ENCODE measurements around the gene JAKMIP2. TPM values are rescaled to one million over a fixed set of nuclear protein-coding genes. Genes with fewer than 3 reads are reported as not detected.

The JAKMIP2 gene
- total RNA-seq, 1 experiment from 2014 or later = 10.9 TPM

GRCh38 chr5:147711019-147711418, 71.5 kb downstream of the JAKMIP2 start:
- POLR2A ChIA-PET = no interaction called here
- DNase-seq (ENCODE audit: low spot score) = no peak
- Mint-ChIP-seq H3K27ac (no peak overlapping the region), H3K36me3 (no peaks in the 10 kb centered on the region), H3K27me3 (ENCODE audit: low read depth) (no peaks in the 10 kb centered on the region), H3K4me1 (peaks cover 17% of the 10 kb centered on the region), H3K4me3 (no peak overlapping the region), H3K9me3 (no peaks in the 10 kb centered on the region)
- ATAC-seq = no peak
- CTCF ChIA-PET = no interaction called here
- TF ChIP-seq E2F4 (CRISPR knock-in tag; IDR thresholded peaks at IDR 0.05; ENCODE audit: borderline replicate concordance, low read depth) (no peak), AFF4 (CRISPR knock-in tag; IDR thresholded peaks at IDR 0.05; ENCODE audit: borderline replicate concordance) (no peak), ZNF396 (CRISPR knock-in tag; IDR thresholded peaks at IDR 0.05; ENCODE audit: borderline replicate concordance) (no peak), ZMAT4 (CRISPR knock-in tag; IDR thresholded peaks at IDR 0.05) (no peak), KAT7 (CRISPR knock-in tag; IDR thresholded peaks at IDR 0.05; ENCODE audit: borderline replicate concordance) (no peak), AR (CRISPR knock-in tag; IDR thresholded peaks at IDR 0.05) (no peak), CREB1 (CRISPR knock-in tag; IDR thresholded peaks at IDR 0.05) (no peak)

GRCh38 chr5:147708708-147709107, 73.8 kb downstream of the JAKMIP2 start:
- Mint-ChIP-seq H3K4me3 (no peak overlapping the region), H3K27me3 (ENCODE audit: low read depth) (no peaks in the 10 kb centered on the region), H3K9me3 (no peaks in the 10 kb centered on the region), H3K36me3 (no peaks in the 10 kb centered on the region), H3K4me1 (peaks cover 20% of the 10 kb centered on the region), H3K27ac (peak overlapping the region; percentile 1; the same call in 1 of the 2 replicates)
- ATAC-seq (peak; percentile 73), DNase-seq (ENCODE audit: low spot score) (no peak)
- CTCF ChIA-PET = interaction anchor here (1.2 kb wide), 1 partner anchor 311 kb away, joined by 3 read pairs; no protein-coding TSS in a partner anchor
- TF ChIP-seq PREB (CRISPR knock-in tag; IDR thresholded peaks at IDR 0.05; ENCODE audit: borderline replicate concordance) = no peak
- no peak for TF ChIP-seq NFE2L1 (CRISPR knock-in tag; IDR thresholded peaks at IDR 0.05)
- TF ChIP-seq SMAD4 (CRISPR knock-in tag; IDR thresholded peaks at IDR 0.05) = no peak
- no peak for TF ChIP-seq EMX1 (CRISPR knock-in tag; IDR thresholded peaks at IDR 0.05)
- TF ChIP-seq ZNF219 (CRISPR knock-in tag; IDR thresholded peaks at IDR 0.05; ENCODE audit: borderline replicate concordance) = no peak
- TF ChIP-seq FOXP4 (CRISPR knock-in tag; IDR thresholded peaks at IDR 0.05) = no peak
- no peak for TF ChIP-seq PRRX2 (CRISPR knock-in tag; IDR thresholded peaks at IDR 0.05)
- no peak for TF ChIP-seq CTCF (IDR thresholded peaks at IDR 0.05)
- TF ChIP-seq ZNF423 (CRISPR knock-in tag; IDR thresholded peaks at IDR 0.05) = no peak
- TF ChIP-seq E2F1 (CRISPR knock-in tag; IDR thresholded peaks at IDR 0.05) = no peak
- no peak for TF ChIP-seq NR2C2 (CRISPR knock-in tag; IDR thresholded peaks at IDR 0.05)
- TF ChIP-seq GABPB1 (CRISPR knock-in tag; IDR thresholded peaks at IDR 0.05) = no peak
- no peak for TF ChIP-seq ELF4 (CRISPR knock-in tag; IDR thresholded peaks at IDR 0.05; ENCODE audit: low read depth)
- no peak for TF ChIP-seq RORB (CRISPR knock-in tag; IDR thresholded peaks at IDR 0.05)
- no peak for TF ChIP-seq ZNF671 (CRISPR knock-in tag; IDR thresholded peaks at IDR 0.05)
- POLR2A ChIA-PET = interaction anchor here (0.8 kb wide), 1 partner anchor 74 kb away, joined by 3 read pairs; the partner anchor contains the start of gene JAKMIP2
